A673 (cell line): Measurements from ENCODE around the gene NAALADL2.
"Not testable (repeated sequence)": the region's sequence is repeated elsewhere in the genome, so short reads cannot be mapped to it uniquely, and the experiment has no call there.

Source experiments
- EZH2 ChIP-seq: fragments of 200-600 bp; sonication (generic); IDR thresholded peaks from 2 replicates; pipeline ENCODE4 v1.6.1; 2017; ENCODE audit warnings: borderline replicate concordance, low read depth, mild to moderate bottlenecking, mixed read lengths, antibody characterized with exemption, low read length; ENCODE audit not compliant: poor library complexity, severe bottlenecking
- TF ChIP-seq, protein P1 (sequence below): fragments of 300-800, 200-600 bp; sonication (generic); conservative IDR thresholded peaks from 2 replicates; pipeline ENCODE4 v1.5.1; 2017; ENCODE audit warnings: low read depth, mild to moderate bottlenecking, antibody characterized with exemption, low read length, moderate library complexity, mixed read lengths

DNA sequence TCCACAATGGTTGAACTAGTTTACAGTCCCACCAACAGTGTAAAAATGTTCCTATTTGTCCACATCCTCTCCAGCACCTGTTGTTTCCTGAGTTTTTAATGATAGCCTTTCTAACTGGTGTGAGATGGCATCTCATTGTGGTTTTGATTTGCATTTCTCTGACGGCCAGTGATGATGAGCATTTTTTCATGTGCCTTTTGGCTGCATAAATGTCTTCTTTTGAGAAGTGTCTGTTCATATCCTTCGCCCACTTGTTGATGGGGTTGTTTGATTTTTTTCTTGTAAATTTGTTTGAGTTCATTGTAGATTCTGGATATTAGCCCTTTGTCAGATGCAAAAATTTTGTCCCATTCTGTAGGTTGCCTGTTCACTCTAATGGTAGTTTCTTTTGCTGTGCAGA, 564.7 kb downstream of the NAALADL2 start:
- TF ChIP-seq EZH2, result not testable (repeated sequence)
- TF ChIP-seq, protein P1, sequence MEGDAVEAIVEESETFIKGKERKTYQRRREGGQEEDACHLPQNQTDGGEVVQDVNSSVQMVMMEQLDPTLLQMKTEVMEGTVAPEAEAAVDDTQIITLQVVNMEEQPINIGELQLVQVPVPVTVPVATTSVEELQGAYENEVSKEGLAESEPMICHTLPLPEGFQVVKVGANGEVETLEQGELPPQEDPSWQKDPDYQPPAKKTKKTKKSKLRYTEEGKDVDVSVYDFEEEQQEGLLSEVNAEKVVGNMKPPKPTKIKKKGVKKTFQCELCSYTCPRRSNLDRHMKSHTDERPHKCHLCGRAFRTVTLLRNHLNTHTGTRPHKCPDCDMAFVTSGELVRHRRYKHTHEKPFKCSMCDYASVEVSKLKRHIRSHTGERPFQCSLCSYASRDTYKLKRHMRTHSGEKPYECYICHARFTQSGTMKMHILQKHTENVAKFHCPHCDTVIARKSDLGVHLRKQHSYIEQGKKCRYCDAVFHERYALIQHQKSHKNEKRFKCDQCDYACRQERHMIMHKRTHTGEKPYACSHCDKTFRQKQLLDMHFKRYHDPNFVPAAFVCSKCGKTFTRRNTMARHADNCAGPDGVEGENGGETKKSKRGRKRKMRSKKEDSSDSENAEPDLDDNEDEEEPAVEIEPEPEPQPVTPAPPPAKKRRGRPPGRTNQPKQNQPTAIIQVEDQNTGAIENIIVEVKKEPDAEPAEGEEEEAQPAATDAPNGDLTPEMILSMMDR, result not testable (repeated sequence)
